Ishikawa (cell line): ENCODE data around the gene MARCHF3.

ENCODE experiments used
- EP300 ChIP-seq: IDR thresholded peaks from 2 replicates; pipeline ENCODE4 v1.6.1; 2012; ENCODE audit warnings: borderline replicate concordance
- TAF1 ChIP-seq: IDR thresholded peaks from 2 replicates; pipeline ENCODE4 v1.6.1; 2012; ENCODE audit warnings: low read depth, mild to moderate bottlenecking
- YY1 ChIP-seq: IDR thresholded peaks from 2 replicates; pipeline ENCODE4 v1.6.1; 2012; ENCODE audit warnings: low read depth

DNA sequence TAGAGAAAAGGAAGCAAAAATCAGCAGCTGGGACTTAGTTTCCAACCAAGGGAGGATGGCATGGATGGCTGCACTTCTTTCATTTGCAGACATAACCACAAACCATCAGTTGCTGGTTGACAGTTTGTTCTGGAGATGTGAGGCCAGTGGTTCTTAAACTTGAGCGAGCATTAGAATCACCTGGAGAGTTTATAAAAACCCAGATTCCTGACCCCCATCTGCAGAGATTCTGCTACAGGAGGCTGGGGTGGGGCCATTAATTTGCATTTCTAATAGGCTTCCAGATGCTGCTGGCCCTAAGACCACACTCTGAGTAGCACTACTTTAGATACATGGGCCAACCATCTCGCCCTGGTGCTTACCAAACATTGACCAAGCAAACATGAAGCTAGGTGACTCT is 60.8 kb downstream of the MARCHF3 start:
- TF ChIP-seq TAF1 (no peak), YY1 (no peak), EP300 (no peak)
